Measurements from ENCODE around the gene C12orf76. TPM values are rescaled to one million over a fixed set of nuclear protein-coding genes. Genes with fewer than 3 reads are reported as not detected.

The C12orf76 gene
- total and polyA plus RNA-seq, 2 experiments from 2014 or later: 18.5 to 24.6 TPM

GRCh38 chr12:110067531-110067930 is 19.2 kb upstream of the C12orf76 start:
- Histone ChIP-seq H2AFZ (no peak overlapping the region), H3K4me1 (ENCODE audit: insufficient read depth) (no peaks in the 10 kb centered on the region), H4K20me1 (ENCODE audit: insufficient read depth, poor library complexity, severe bottlenecking) (no peaks in the 10 kb centered on the region), H3K36me3 (replicated peaks; ENCODE audit: insufficient read depth, low read depth) (no peaks in the 10 kb centered on the region), H3K27me3 (no peaks in the 10 kb centered on the region), H3K9me3 (ENCODE audit: low read depth) (no peaks in the 10 kb centered on the region), H3K9me2 (replicated peaks; ENCODE audit: insufficient read depth) (no peaks in the 10 kb centered on the region), H3K79me2 (no peaks in the 10 kb centered on the region), H3K4me3 (no peak overlapping the region), H3K4me2 (no peak overlapping the region), H3K27ac (no peak overlapping the region)
- no peak for DNase-seq (ENCODE audit: low spot score)
- TF ChIP-seq EZH2phosphoT487 (IDR thresholded peaks at IDR 0.05; ENCODE audit: low read depth, severe bottlenecking, unreplicated experiment) (no peak), CTCF (IDR thresholded peaks at IDR 0.05; ENCODE audit: poor library complexity) (no peak), EZH2 (IDR thresholded peaks at IDR 0.05; ENCODE audit: borderline replicate concordance) (no peak)
- 94% methylated on average over 7 of the region's 7 CpGs for WGBS (ENCODE audit: low lambda C conversion rate, missing lambda C conversion rate)

GRCh38 chr12:110065540-110065939 is 17.2 kb upstream of the C12orf76 start:
- H3K27me3 ChIP-seq: no peaks in the 10 kb centered on the region
- no peak overlapping the region for H3K27ac ChIP-seq
- 95% methylated on average over 2 of the region's 2 CpGs for WGBS (ENCODE audit: low lambda C conversion rate, missing lambda C conversion rate)
- DNase-seq (ENCODE audit: low spot score): no peak
- H3K36me3 ChIP-seq (replicated peaks; ENCODE audit: insufficient read depth, low read depth): no peaks in the 10 kb centered on the region
- no peak overlapping the region for H3K4me3 ChIP-seq
- no peaks in the 10 kb centered on the region for H3K79me2 ChIP-seq
- no peak overlapping the region for H2AFZ ChIP-seq
- no peaks in the 10 kb centered on the region for H3K4me1 ChIP-seq (ENCODE audit: insufficient read depth)
- H3K9me2 ChIP-seq (replicated peaks; ENCODE audit: insufficient read depth): no peaks in the 10 kb centered on the region
- TF ChIP-seq EZH2 (IDR thresholded peaks at IDR 0.05; ENCODE audit: borderline replicate concordance) (no peak), CTCF (IDR thresholded peaks at IDR 0.05; ENCODE audit: poor library complexity) (no peak), EZH2phosphoT487 (IDR thresholded peaks at IDR 0.05; ENCODE audit: low read depth, severe bottlenecking, unreplicated experiment) (no peak)
- H3K9me3 ChIP-seq (ENCODE audit: low read depth): no peaks in the 10 kb centered on the region
- no peak overlapping the region for H3K4me2 ChIP-seq
- no peaks in the 10 kb centered on the region for H4K20me1 ChIP-seq (ENCODE audit: insufficient read depth, poor library complexity, severe bottlenecking)

- no peak overlapping the region for H3K4me2 ChIP-seq
- H4K20me1 ChIP-seq (ENCODE audit: insufficient read depth, poor library complexity, severe bottlenecking): no peaks in the 10 kb centered on the region
- TF ChIP-seq EZH2phosphoT487 (IDR thresholded peaks at IDR 0.05; ENCODE audit: low read depth, severe bottlenecking, unreplicated experiment) (no peak), EZH2 (IDR thresholded peaks at IDR 0.05; ENCODE audit: borderline replicate concordance) (no peak)
- H3K9me3 ChIP-seq (ENCODE audit: low read depth): no peaks in the 10 kb centered on the region
- H3K9me2 ChIP-seq (replicated peaks; ENCODE audit: insufficient read depth): no peaks in the 10 kb centered on the region
- no peak overlapping the region for H2AFZ ChIP-seq
- H3K27ac ChIP-seq: no peak overlapping the region
- H3K79me2 ChIP-seq: no peaks in the 10 kb centered on the region
- H3K27me3 ChIP-seq: no peaks in the 10 kb centered on the region
- no peaks in the 10 kb centered on the region for H3K36me3 ChIP-seq (replicated peaks; ENCODE audit: insufficient read depth, low read depth)
- DNase-seq (ENCODE audit: low spot score): no peak
- WGBS (ENCODE audit: low lambda C conversion rate, missing lambda C conversion rate): 98% methylated on average over 2 of the region's 2 CpGs
- H3K4me3 ChIP-seq: no peak overlapping the region
- H3K4me1 ChIP-seq (ENCODE audit: insufficient read depth): no peaks in the 10 kb centered on the region
These were observed 13.9 kb upstream of the C12orf76 start for GRCh38 chr12:110062241-110062640.

- no peaks in the 10 kb centered on the region for H3K9me3 ChIP-seq (ENCODE audit: low read depth)
- TF ChIP-seq EZH2 (IDR thresholded peaks at IDR 0.05; ENCODE audit: borderline replicate concordance) (no peak), EZH2phosphoT487 (IDR thresholded peaks at IDR 0.05; ENCODE audit: low read depth, severe bottlenecking, unreplicated experiment) (no peak), CTCF (IDR thresholded peaks at IDR 0.05; ENCODE audit: poor library complexity) (no peak)
- H3K4me2 ChIP-seq: no peak overlapping the region
- DNase-seq (ENCODE audit: low spot score): no peak
- H3K27ac ChIP-seq: no peak overlapping the region
- H3K9me2 ChIP-seq (replicated peaks; ENCODE audit: insufficient read depth): no peaks in the 10 kb centered on the region
- 72% methylated on average over 2 of the region's 2 CpGs for WGBS (ENCODE audit: low lambda C conversion rate, missing lambda C conversion rate)
- no peaks in the 10 kb centered on the region for H3K79me2 ChIP-seq
- no peaks in the 10 kb centered on the region for H3K27me3 ChIP-seq
- H3K4me3 ChIP-seq: no peak overlapping the region
- H2AFZ ChIP-seq: no peak overlapping the region
- no peaks in the 10 kb centered on the region for H4K20me1 ChIP-seq (ENCODE audit: insufficient read depth, poor library complexity, severe bottlenecking)
- no peaks in the 10 kb centered on the region for H3K36me3 ChIP-seq (replicated peaks; ENCODE audit: insufficient read depth, low read depth)
- no peaks in the 10 kb centered on the region for H3K4me1 ChIP-seq (ENCODE audit: insufficient read depth)
These were observed 11.3 kb upstream of the C12orf76 start for GRCh38 chr12:110059651-110060000.

All from hepatocyte (in vitro differentiated cells).